IMR-90 (cell line): Measurements from ENCODE around the gene SLC16A4. TPM values are rescaled to one million over a fixed set of nuclear protein-coding genes. Genes with fewer than 3 reads are reported as not detected.

ENCODE experiments used
- ATAC-seq: fragments of 200-7000 bp; cut with Tn5 transposase; 2 replicates; pipeline ENCODE4 v1.9.1; 2020; ENCODE audit warnings: low read depth, mild to moderate bottlenecking, moderate library complexity
- BruUV-seq: library from RNA; stranded (reverse); fragments of 400-500 nt; replicated peaks from 2 replicates; lab custom pipeline; 2021; lab: Mats Ljungman, UMichigan
- CTCF ChIA-PET: fragments of 300-600 bp; formaldehyde crosslinking; extraction: SDS; loops from one replicate; lab custom pipeline; 2021; ENCODE audit warnings: antibody characterized with exemption; lab: Yijun Ruan, JAX
- POLR2A ChIA-PET: fragments of 300-600 bp; sonication (Branson Sonifier 250); formaldehyde crosslinking; loops from one replicate; lab custom pipeline; 2022; ENCODE audit warnings: antibody characterized with exemption; ENCODE audit not compliant: unreplicated experiment; lab: Charles Lee
- DNase-seq: peaks from one replicate; pipeline ENCODE4 v3.0.0; 2013
- H2AFZ ChIP-seq: replicated peaks from 2 replicates; pipeline ENCODE3; 2013; ENCODE audit warnings: low read length, mild to moderate bottlenecking; ENCODE audit not compliant: poor library complexity
- H2AK5ac ChIP-seq: 2 replicates; pipeline ENCODE4 v1.6.1; 2013; ENCODE audit warnings: low read depth, low read length, inconsistent platforms
- H2AK9ac ChIP-seq: replicated peaks from 2 replicates; pipeline ENCODE3; 2013; ENCODE audit warnings: mild to moderate bottlenecking, low read depth, low read length, moderate library complexity; ENCODE audit not compliant: poor library complexity
- H2BK120ac ChIP-seq: 2 replicates; pipeline ENCODE4 v1.6.1; 2013; ENCODE audit warnings: low read depth, low read length, inconsistent platforms
- H2BK15ac ChIP-seq: 3 replicates; pipeline ENCODE4 v1.6.1; 2013; ENCODE audit warnings: low read depth, low read length, inconsistent platforms
- H2BK20ac ChIP-seq: 2 replicates; pipeline ENCODE4 v1.6.1; 2013; ENCODE audit warnings: low read depth, mild to moderate bottlenecking, inconsistent platforms, low read length, moderate library complexity
- H2BK5ac ChIP-seq: 2 replicates; pipeline ENCODE4 v1.6.1; 2013; ENCODE audit warnings: mild to moderate bottlenecking, low read depth, low read length, inconsistent platforms; ENCODE audit not compliant: poor library complexity, severe bottlenecking
- H3K14ac ChIP-seq: replicated peaks from 2 replicates; pipeline ENCODE4 v1.6.1; 2013; ENCODE audit warnings: low read depth, low read length, inconsistent platforms
- H3K18ac ChIP-seq: 2 replicates; pipeline ENCODE4 v1.6.1; 2013; ENCODE audit warnings: low read depth, low read length, control low read depth
- H3K23ac ChIP-seq: 2 replicates; pipeline ENCODE4 v1.6.1; 2013; ENCODE audit warnings: low read depth, low read length, inconsistent platforms
- H3K27ac ChIP-seq: 2 replicates; pipeline ENCODE4 v1.5.1; 2013; ENCODE audit warnings: mild to moderate bottlenecking, control low read depth, low read length; ENCODE audit not compliant: insufficient read depth
- H3K27me3 ChIP-seq: 2 replicates; pipeline ENCODE4 v1.6.1; 2013; ENCODE audit warnings: low read length; ENCODE audit not compliant: control insufficient read depth, insufficient read depth
- H3K36me3 ChIP-seq: 2 replicates; pipeline ENCODE4 v1.6.1; 2013; ENCODE audit warnings: low read length, mixed read lengths; ENCODE audit not compliant: control insufficient read depth, insufficient read depth
- H3K4ac ChIP-seq: 2 replicates; pipeline ENCODE4 v1.6.1; 2013; ENCODE audit warnings: low read depth, low read length, inconsistent platforms
- H3K4me1 ChIP-seq: 2 replicates; pipeline ENCODE4 v1.6.1; 2013; ENCODE audit warnings: low read length, mixed read lengths; ENCODE audit not compliant: control insufficient read depth, insufficient read depth
- H3K4me2 ChIP-seq: 2 replicates; pipeline ENCODE4 v1.6.1; 2013; ENCODE audit warnings: low read depth, mild to moderate bottlenecking, control low read depth, low read length, moderate library complexity
- H3K4me3 ChIP-seq: 2 replicates; pipeline ENCODE4 v1.5.1; 2013; ENCODE audit warnings: low read depth, mild to moderate bottlenecking, control low read depth, low read length, moderate library complexity; ENCODE audit not compliant: insufficient read depth
- H3K56ac ChIP-seq: 2 replicates; pipeline ENCODE4 v1.6.1; 2013; ENCODE audit warnings: low read length, inconsistent platforms; ENCODE audit not compliant: insufficient read depth; ENCODE audit errors: extremely low read depth
- H3K79me1 ChIP-seq, 2 experiments: 2 replicates each; pipeline ENCODE4 v1.6.1; 2013; ENCODE audit warnings: low read length in 2 of 2, inconsistent platforms in 1 of 2, low read depth in 1 of 2
- H3K9ac ChIP-seq: 2 replicates; pipeline ENCODE4 v1.6.1; 2013; ENCODE audit warnings: low read depth, low read length, control low read depth
- H3K9me1 ChIP-seq: 2 replicates; pipeline ENCODE4 v1.6.1; 2013; ENCODE audit warnings: low read length, inconsistent platforms; ENCODE audit not compliant: insufficient read depth
- H3K9me3 ChIP-seq: 2 replicates; pipeline ENCODE4 v1.6.1; 2013; ENCODE audit warnings: low read length; ENCODE audit not compliant: control insufficient read depth, insufficient read depth
- H4K20me1 ChIP-seq: 2 replicates; pipeline ENCODE4 v1.6.1; 2013; ENCODE audit warnings: low read length, inconsistent platforms; ENCODE audit not compliant: insufficient read depth
- H4K5ac ChIP-seq: 2 replicates; pipeline ENCODE4 v1.6.1; 2013; ENCODE audit warnings: mild to moderate bottlenecking, low read depth, low read length, control low read depth
- H4K8ac ChIP-seq, 2 experiments: 2 replicates each; pipeline ENCODE4 v1.6.1; 2013; ENCODE audit warnings: low read depth in 2 of 2, low read length in 2 of 2, control low read depth in 1 of 2, inconsistent platforms in 1 of 2
- H4K91ac ChIP-seq: 2 replicates; pipeline ENCODE4 v1.6.1; 2013; ENCODE audit warnings: low read depth, low read length, inconsistent platforms; ENCODE audit not compliant: insufficient read depth
- BHLHE40 ChIP-seq: fragments of 150-350 bp; IDR thresholded peaks from 2 replicates; pipeline ENCODE4 v1.6.1; 2016; ENCODE audit warnings: mild to moderate bottlenecking, low read depth, low read length
- CTCF ChIP-seq: conservative IDR thresholded peaks from 2 replicates; pipeline ENCODE4 v1.5.1; 2012; ENCODE audit warnings: mild to moderate bottlenecking, low read depth, low read length, improper control_type of control experiment
- MAZ ChIP-seq: IDR thresholded peaks from 2 replicates; pipeline ENCODE4 v1.6.1; 2012; ENCODE audit warnings: low read depth, mild to moderate bottlenecking, low read length, improper control_type of control experiment, moderate library complexity, borderline replicate concordance
- MXI1 ChIP-seq: IDR thresholded peaks from 2 replicates; pipeline ENCODE4 v1.6.1; 2012; ENCODE audit warnings: low read depth, mild to moderate bottlenecking, low read length, moderate library complexity, borderline replicate concordance
- POLR2A ChIP-seq: IDR thresholded peaks from 2 replicates; pipeline ENCODE4 v1.6.1; 2012; ENCODE audit warnings: mild to moderate bottlenecking, low read depth, low read length
- RAD21 ChIP-seq: IDR thresholded peaks from 2 replicates; pipeline ENCODE4 v1.6.1; 2012; ENCODE audit warnings: low read length, improper control_type of control experiment
- WGBS, 2 experiments: methylation state at CpG; one replicate each; pipeline versions ENCODE4 v1.1.5 to v1.1.7; 2013; ENCODE audit warnings: missing lambda C conversion rate in 2 of 2; ENCODE audit not compliant: insufficient read length in 1 of 2; ENCODE audit errors: extremely low coverage in 2 of 2; 5-methylcytosine and 5-hydroxymethylcytosine counted together
- dilution Hi-C: fragments of 300-500 bp; cut with HindIII; formaldehyde crosslinking; loops from one replicate; pipeline ENCODE4 v1.14.3; 2018; ENCODE audit warnings: low sequenced_read_pairs; ENCODE audit not compliant: unreplicated experiment
- in situ Hi-C: fragments of 300-500 bp; cut with MboI; formaldehyde crosslinking; loops from 3 replicates; pipeline ENCODE4 v1.14.3; 2019; ENCODE audit warnings: low sequenced_read_pairs, inconsistent platforms, mixed read lengths
- intact Hi-C: fragments of 100-400 bp; cut with micrococcal nuclease; formaldehyde crosslinking; loops from 2 replicates; pipeline ENCODE4 v1.10.0; 2022
- polyA plus RNA-seq, 3 experiments: library from polyadenylated mRNA; depleted of rRNA; stranded (reverse); fragments of >200 nt; gene quantifications; 2 replicates each; pipeline ENCODE4 v1.2.3, GENCODE V29; 2012; ENCODE audit warnings: low replicate concordance in 1 of 3
- total RNA-seq: library from RNA; depleted of rRNA; stranded (reverse); fragments of >200 nt; gene quantifications from 2 replicates; pipeline ENCODE4 v1.2.3, GENCODE V29; 2012
- TF ChIP-seq, protein P1 (sequence below): fragments of 150-350 bp; IDR thresholded peaks from 2 replicates; pipeline ENCODE4 v1.6.1; 2017; ENCODE audit warnings: mild to moderate bottlenecking, antibody characterized with exemption, low read length, low read depth

Gene SLC16A4
- total and polyA plus RNA-seq, 2 of the 4 experiments (the other 2 are of a cell fraction) = 27.7 to 65.2 TPM

DNA sequence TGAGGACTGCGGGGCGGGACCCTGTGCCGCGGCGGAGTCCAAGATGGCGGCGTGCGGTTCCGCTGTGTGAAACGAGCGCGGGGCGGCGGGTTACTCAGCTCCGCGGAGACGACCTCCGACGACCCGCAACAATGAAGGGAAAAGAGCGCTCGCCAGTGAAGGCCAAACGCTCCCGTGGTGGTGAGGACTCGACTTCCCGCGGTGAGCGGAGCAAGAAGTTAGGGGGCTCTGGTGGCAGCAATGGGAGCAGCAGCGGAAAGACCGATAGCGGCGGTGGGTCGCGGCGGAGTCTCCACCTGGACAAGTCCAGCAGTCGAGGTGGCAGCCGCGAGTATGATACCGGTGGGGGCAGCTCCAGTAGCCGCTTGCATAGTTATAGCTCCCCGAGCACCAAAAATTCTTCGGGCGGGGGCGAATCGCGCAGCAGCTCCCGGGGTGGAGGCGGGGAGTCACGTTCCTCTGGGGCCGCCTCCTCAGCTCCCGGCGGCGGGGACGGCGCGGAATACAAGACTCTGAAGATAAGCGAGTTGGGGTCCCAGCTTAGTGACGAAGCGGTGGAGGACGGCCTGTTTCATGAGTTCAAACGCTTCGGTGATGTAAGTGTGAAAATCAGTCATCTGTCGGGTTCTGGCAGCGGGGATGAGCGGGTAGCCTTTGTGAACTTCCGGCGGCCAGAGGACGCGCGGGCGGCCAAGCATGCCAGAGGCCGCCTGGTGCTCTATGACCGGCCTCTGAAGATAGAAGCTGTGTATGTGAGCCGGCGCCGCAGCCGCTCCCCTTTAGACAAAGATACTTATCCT, 51.2 kb downstream of the SLC16A4 start:
- ATAC-seq (peak; percentile 6), DNase-seq (peak; percentile 54)
- peak overlapping the region; percentile 60; the same call in 1 of the 2 replicates for H2BK120ac ChIP-seq

More for the DNA sequence above, 51.2 kb downstream of the SLC16A4 start:
- H3K4ac ChIP-seq = peak overlapping the region; percentile 92
- H3K56ac ChIP-seq = peak overlapping the region; percentile 89
- H4K5ac ChIP-seq = no peak overlapping the region
- no peak overlapping the region for H2BK20ac ChIP-seq
- ChIA-PET CTCF (interaction anchor here (0.9 to 1.5 kb wide), 6 partner anchors 10 to 156 kb away, joined by 3 to 4 read pairs (median 3); partner anchors contain the start of gene SLC16A4), POLR2A (interaction anchor here (0.7 kb wide), 1 partner anchor 18 kb away, joined by 3 read pairs; no protein-coding TSS in a partner anchor)
- peaks cover 17% of the 10 kb centered on the region for H3K36me3 ChIP-seq
- H3K27me3 ChIP-seq = no peaks in the 10 kb centered on the region
- peak overlapping the region; percentile 97 for H2AFZ ChIP-seq
- H4K8ac ChIP-seq = peak overlapping the region; percentile 47 to 90
- H2AK5ac ChIP-seq = peak overlapping the region; percentile 78
- WGBS, 2 experiments = 0% methylated on average over 41 of the region's 77 CpGs; no CpG with 5 or more reads in 1 of the 2 experiments
- peak overlapping the region; percentile 97 for H2AK9ac ChIP-seq
- H3K4me1 ChIP-seq = peaks cover 18% of the 10 kb centered on the region
- dilution Hi-C loops = no loop called here
- intact Hi-C loops = loop anchor here (1.0 to 2.0 kb wide), 3 partner anchors 51 to 121 kb away; partner anchors contain the start of genes LAMTOR5 and SLC16A4
- peak overlapping the region; percentile 10; the same call in 1 of the 2 replicates for H3K18ac ChIP-seq
- H3K14ac ChIP-seq = peak overlapping the region; percentile 94
- peaks cover 0 to 34% of the 10 kb centered on the region in 2 experiments; a peak in 2 of 4 replicates for H3K79me1 ChIP-seq
- H3K9me3 ChIP-seq = no peaks in the 10 kb centered on the region
- H3K27ac ChIP-seq = peak overlapping the region; percentile 82
- peaks cover 12% of the 10 kb centered on the region for H3K9me1 ChIP-seq
- peaks cover 35% of the 10 kb centered on the region for H4K20me1 ChIP-seq
- peak overlapping the region; percentile 19; the same call in 1 of the 3 replicates for H2BK15ac ChIP-seq
- in situ Hi-C loops = loop anchor here (5.0 to 10.0 kb wide), 2 partner anchors 63 to 125 kb away; no protein-coding TSS in a partner anchor
- H3K23ac ChIP-seq = peak overlapping the region; percentile 92
- H3K9ac ChIP-seq = peak overlapping the region; percentile 81
- peak overlapping the region; percentile 64 for H3K4me3 ChIP-seq
- H2BK5ac ChIP-seq = peak overlapping the region; percentile 76
- peak overlapping the region; percentile 56 for H3K4me2 ChIP-seq
- H4K91ac ChIP-seq = peak overlapping the region; percentile 89
- TF ChIP-seq POLR2A = peak; percentile 82; the same call in 1 of the 2 replicates
- no peak for TF ChIP-seq RAD21
- TF ChIP-seq, protein P1, sequence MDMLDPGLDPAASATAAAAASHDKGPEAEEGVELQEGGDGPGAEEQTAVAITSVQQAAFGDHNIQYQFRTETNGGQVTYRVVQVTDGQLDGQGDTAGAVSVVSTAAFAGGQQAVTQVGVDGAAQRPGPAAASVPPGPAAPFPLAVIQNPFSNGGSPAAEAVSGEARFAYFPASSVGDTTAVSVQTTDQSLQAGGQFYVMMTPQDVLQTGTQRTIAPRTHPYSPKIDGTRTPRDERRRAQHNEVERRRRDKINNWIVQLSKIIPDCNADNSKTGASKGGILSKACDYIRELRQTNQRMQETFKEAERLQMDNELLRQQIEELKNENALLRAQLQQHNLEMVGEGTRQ = no peak
- peak; percentile 83 for TF ChIP-seq BHLHE40
- peak; percentile 77 for TF ChIP-seq MAZ
- TF ChIP-seq MXI1 = 0 out of 2 replicates have a peak, but pooled peaks have one; percentile 64
- TF ChIP-seq CTCF = peak; percentile 41
- no TSS peak for BruUV-seq
